B cell (primary cell): ENCODE measurements around the gene STAT5A. TPM values are rescaled to one million over a fixed set of nuclear protein-coding genes. Genes with fewer than 3 reads are reported as not detected.

Experiments
- ATAC-seq: fragments of 200-7000 bp; cut with Tn5 transposase; one replicate; pipeline ENCODE4 v1.10.0; 2021; ENCODE audit warnings: low read depth, mild to moderate bottlenecking, moderate number of reproducible peaks, moderate library complexity
- CTCF ChIA-PET: fragments of 350-600 bp; sonication (Branson Sonifier 250); formaldehyde crosslinking; loops from one replicate; lab custom pipeline; 2021; ENCODE audit warnings: antibody characterized with exemption, inconsistent platforms; lab: Charles Lee
- POLR2A ChIA-PET: fragments of 350-600 bp; sonication (Branson Sonifier 250); formaldehyde crosslinking; loops from one replicate; lab custom pipeline; 2021; ENCODE audit warnings: antibody characterized with exemption; lab: Charles Lee
- DNase-seq: peaks from one replicate; pipeline ENCODE4 v3.0.0; 2013
- H2AFZ ChIP-seq: 2 replicates; pipeline ENCODE4 v1.6.1; 2012; ENCODE audit warnings: mild to moderate bottlenecking, low read depth, low read length; ENCODE audit not compliant: insufficient read depth, poor library complexity, severe bottlenecking
- H3K27ac ChIP-seq, 2 donors: 1 replicate in 1 of 2; 2 replicates in 1 of 2; pipeline ENCODE4 v1.5.1; 2012 to 2013; ENCODE audit warnings: low read length in 2 of 2, mild to moderate bottlenecking in 2 of 2, moderate library complexity in 1 of 2
- H3K27me3 ChIP-seq, 4 experiments: fragments of 200-600 bp in 1 of 4; sonication (generic) in 1 of 4; replicated peaks in 1 of 4; 1 replicate in 2 of 4; 2 replicates in 2 of 4; pipeline versions ENCODE4 v1.6.1 to v1.7.0; 2013 to 2016; ENCODE audit warnings: low read length in 3 of 4, mild to moderate bottlenecking in 2 of 4, mixed read lengths in 1 of 4, moderate library complexity in 1 of 4; ENCODE audit not compliant: insufficient read depth in 4 of 4, control insufficient read depth in 3 of 4; ENCODE audit errors: control extremely low read depth in 1 of 4
- H3K36me3 ChIP-seq, 2 experiments: replicated peaks in 1 of 2; 1 replicate in 1 of 2; 2 replicates in 1 of 2; pipeline versions ENCODE4 v1.6.1 to v1.7.1; 2013; ENCODE audit warnings: low read length in 1 of 2; ENCODE audit not compliant: insufficient read depth in 2 of 2, control insufficient read depth in 1 of 2; ENCODE audit errors: control extremely low read depth in 1 of 2, extremely low read depth in 1 of 2
- H3K4me1 ChIP-seq, 2 donors: fragments of 200-600 bp in 1 of 2; sonication (generic) in 1 of 2; 1 replicate in 1 of 2; 2 replicates in 1 of 2; pipeline versions ENCODE4 v1.5.1 to v1.6.1; 2013 to 2017; ENCODE audit warnings: low read length in 2 of 2; ENCODE audit not compliant: control insufficient read depth in 2 of 2, insufficient read depth in 2 of 2
- H3K4me2 ChIP-seq: replicated peaks from 2 replicates; pipeline ENCODE3; 2012; ENCODE audit warnings: mild to moderate bottlenecking, low read depth, low read length; ENCODE audit not compliant: poor library complexity, severe bottlenecking
- H3K4me3 ChIP-seq, 5 experiments: fragments of 200-600 bp in 1 of 5; sonication (generic) in 1 of 5; 1 replicate in 3 of 5; 2 replicates in 2 of 5; pipeline versions ENCODE4 v1.5.1 to v1.7.0; 2011 to 2016; ENCODE audit warnings: low read length in 4 of 5, mild to moderate bottlenecking in 4 of 5, low read depth in 2 of 5, control low read depth in 1 of 5, moderate library complexity in 1 of 5; ENCODE audit not compliant: insufficient read depth in 1 of 5; ENCODE audit errors: control extremely low read depth in 1 of 5, extremely low read depth in 1 of 5
- H3K79me2 ChIP-seq: fragments of 200-600 bp; sonication (generic); one replicate; pipeline ENCODE4 v1.6.0; 2016; ENCODE audit warnings: low read length; ENCODE audit not compliant: control insufficient read depth, insufficient read depth
- H3K9ac ChIP-seq: fragments of 200-600 bp; sonication (generic); 2 replicates; pipeline ENCODE4 v1.6.1; 2017; ENCODE audit warnings: mild to moderate bottlenecking, low read length, moderate library complexity
- H3K9me3 ChIP-seq, 3 donors: one replicate each; pipeline versions ENCODE4 v1.6.1 to v1.7.1; 2013; ENCODE audit warnings: low read length in 2 of 3; ENCODE audit not compliant: control insufficient read depth in 2 of 3, insufficient read depth in 1 of 3; ENCODE audit errors: control extremely low read depth in 1 of 3
- H4K20me1 ChIP-seq: 2 replicates; pipeline ENCODE4 v1.6.0; 2012; ENCODE audit warnings: mild to moderate bottlenecking, low read length; ENCODE audit not compliant: insufficient read depth, control insufficient read depth, poor library complexity, severe bottlenecking
- H3K27ac Mint-ChIP-seq: one replicate; pipeline ENCODE4 v1.8.0; 2021; ENCODE audit warnings: mixed read lengths
- H3K27me3 Mint-ChIP-seq: one replicate; pipeline ENCODE4 v1.8.0; 2021; ENCODE audit warnings: mixed read lengths
- H3K4me1 Mint-ChIP-seq: one replicate; pipeline ENCODE4 v1.8.0; 2021; ENCODE audit warnings: mixed read lengths
- H3K4me3 Mint-ChIP-seq: one replicate; pipeline ENCODE4 v1.8.0; 2021; ENCODE audit warnings: mixed read lengths
- H3K9me3 Mint-ChIP-seq: one replicate; pipeline ENCODE4 v1.8.0; 2022; ENCODE audit warnings: mixed read lengths; ENCODE audit not compliant: insufficient read depth
- EZH2 ChIP-seq: IDR thresholded peaks from 2 replicates; pipeline ENCODE4 v1.6.1; 2012; ENCODE audit warnings: borderline replicate concordance, low read depth, mild to moderate bottlenecking, moderate library complexity, low read length; ENCODE audit not compliant: insufficient read depth, poor library complexity, severe bottlenecking
- WGBS: methylation state at CpG from one replicate; pipeline ENCODE4 v1.1.5; 2013; ENCODE audit warnings: missing lambda C conversion rate; ENCODE audit not compliant: insufficient coverage; 5-methylcytosine and 5-hydroxymethylcytosine counted together
- intact Hi-C: fragments of 100-400 bp; cut with micrococcal nuclease; formaldehyde crosslinking; loops from one replicate; pipeline ENCODE4 v1.10.0; 2022
- polyA plus RNA-seq: library from polyadenylated mRNA; depleted of rRNA; stranded (reverse); fragments of >200 nt; gene quantifications from 2 replicates; pipeline ENCODE4 v1.2.3, GENCODE V29; 2012
- total RNA-seq, 2 donors: library from RNA; stranded (reverse); fragments of 120-200 nt in 1 of 2; gene quantifications; 1 replicate in 1 of 2; 2 replicates in 1 of 2; pipeline versions ENCODE4 v1.2.3 to v1.2.4, GENCODE V29; 2013 to 2022
- TF ChIP-seq, protein P1 (sequence below): fragments of 200-600 bp; IDR thresholded peaks from one replicate; pipeline ENCODE4 v1.8.0; 2022; ENCODE audit warnings: antibody characterized with exemption, mild to moderate bottlenecking

The STAT5A gene
- total and polyA plus RNA-seq, 2 donors (not counting 1 experiment from before 2014, with no cell fraction given): 48.8 to 110 TPM

- peaks cover 20 to 24% of the 10 kb centered on the region in 2 donors for H3K4me1 ChIP-seq
- peak; percentile 87 for DNase-seq
- ATAC-seq: peak; percentile 97
- peak overlapping the region; percentile 88 for H3K4me3 Mint-ChIP-seq
- peak overlapping the region; percentile 73 for H3K9ac ChIP-seq
- peak overlapping the region; percentile 90 for H2AFZ ChIP-seq
- H3K27me3 Mint-ChIP-seq: no peaks in the 10 kb centered on the region
- no peaks in the 10 kb centered on the region for H4K20me1 ChIP-seq
- CTCF ChIA-PET: interaction anchor here (0.7 to 3.7 kb wide), 16 partner anchors 10 to 330 kb away, joined by 3 to 21 read pairs (median 5); partner anchors contain the start of genes ACLY, GHDC, KAT2A and STAT5A
- peak overlapping the region; percentile 95 for H3K27ac Mint-ChIP-seq
- whole genome bisulfite sequencing: 0% methylated on average over 8 of the region's 13 CpGs
- H3K4me1 Mint-ChIP-seq: peaks cover 47% of the 10 kb centered on the region
- intact Hi-C loops: loop anchor here (1.0 to 5.0 kb wide), 4 partner anchors 28 to 140 kb away; partner anchors contain the start of genes GHDC, STAT3, STAT5A and STAT5B
- H3K27me3 ChIP-seq: no peaks in the 10 kb centered on the region
- peak overlapping the region; percentile 39 to 86 (median 61) for H3K4me3 ChIP-seq
- H3K4me2 ChIP-seq: peak overlapping the region; percentile 92
- POLR2A ChIA-PET: interaction anchor here (0.6 to 2.1 kb wide), 11 partner anchors 27 to 318 kb away, joined by 3 to 8 read pairs (median 4); partner anchors contain the start of genes GHDC, ODAD4, STAT5A and STAT5B
- H3K36me3 ChIP-seq: no peaks in the 10 kb centered on the region
- no peak for TF ChIP-seq EZH2
- TF ChIP-seq, protein P1, sequence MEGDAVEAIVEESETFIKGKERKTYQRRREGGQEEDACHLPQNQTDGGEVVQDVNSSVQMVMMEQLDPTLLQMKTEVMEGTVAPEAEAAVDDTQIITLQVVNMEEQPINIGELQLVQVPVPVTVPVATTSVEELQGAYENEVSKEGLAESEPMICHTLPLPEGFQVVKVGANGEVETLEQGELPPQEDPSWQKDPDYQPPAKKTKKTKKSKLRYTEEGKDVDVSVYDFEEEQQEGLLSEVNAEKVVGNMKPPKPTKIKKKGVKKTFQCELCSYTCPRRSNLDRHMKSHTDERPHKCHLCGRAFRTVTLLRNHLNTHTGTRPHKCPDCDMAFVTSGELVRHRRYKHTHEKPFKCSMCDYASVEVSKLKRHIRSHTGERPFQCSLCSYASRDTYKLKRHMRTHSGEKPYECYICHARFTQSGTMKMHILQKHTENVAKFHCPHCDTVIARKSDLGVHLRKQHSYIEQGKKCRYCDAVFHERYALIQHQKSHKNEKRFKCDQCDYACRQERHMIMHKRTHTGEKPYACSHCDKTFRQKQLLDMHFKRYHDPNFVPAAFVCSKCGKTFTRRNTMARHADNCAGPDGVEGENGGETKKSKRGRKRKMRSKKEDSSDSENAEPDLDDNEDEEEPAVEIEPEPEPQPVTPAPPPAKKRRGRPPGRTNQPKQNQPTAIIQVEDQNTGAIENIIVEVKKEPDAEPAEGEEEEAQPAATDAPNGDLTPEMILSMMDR: no peak
- H3K27ac ChIP-seq: peak overlapping the region; percentile 84 to 93
- peaks cover 72% of the 10 kb centered on the region for H3K79me2 ChIP-seq
- no peaks in the 10 kb centered on the region for H3K9me3 ChIP-seq
- H3K9me3 Mint-ChIP-seq: no peaks in the 10 kb centered on the region
Observed at GRCh38 chr17:42248351-42249179, 39.7 kb upstream of the STAT5A start.
